ENCODE measurements around the gene CLSTN1. TPM values are rescaled to one million over a fixed set of nuclear protein-coding genes. Genes with fewer than 3 reads are reported as not detected.

Gene CLSTN1
- total RNA-seq, 1 donor from 2014 or later, result 75.4 TPM

GRCh38 chr1:9737057-9737456 is 86.7 kb downstream of the CLSTN1 start:
- no peak for DNase-seq (ENCODE audit: low spot score)
- Histone ChIP-seq H3K4me3 (no peak overlapping the region), H3K4me1 (no peaks in the 10 kb centered on the region), H4K20me1 (ENCODE audit: low read depth) (no peaks in the 10 kb centered on the region), H3K36me3 (peaks cover 5% of the 10 kb centered on the region), H2AFZ (replicated peaks) (no peak overlapping the region), H3K9me3 (ENCODE audit: low read depth) (no peaks in the 10 kb centered on the region), H3K27ac (no peak overlapping the region), H3F3A (ENCODE audit: low read depth) (no peaks in the 10 kb centered on the region), H3K79me2 (ENCODE audit: low read depth) (no peaks in the 10 kb centered on the region), H3K27me3 (no peaks in the 10 kb centered on the region), H3K4me2 (no peak overlapping the region), H3K9ac (no peak overlapping the region)
- Mint-ChIP-seq H3K4me1 (no peaks in the 10 kb centered on the region), H3K27ac (no peak overlapping the region), H3K4me3 (no peak overlapping the region), H3K9me3 (peaks cover 5% of the 10 kb centered on the region), H3K36me3 (peaks cover 48% of the 10 kb centered on the region), H3K27me3 (ENCODE audit: insufficient read depth, low read depth) (peaks cover 2% of the 10 kb centered on the region)
- TF ChIP-seq EZH2 (IDR thresholded peaks at IDR 0.05) (no peak), CTCF (IDR thresholded peaks at IDR 0.05) (no peak), EZH2phosphoT487 (IDR thresholded peaks at IDR 0.05) (no peak)

DNA sequence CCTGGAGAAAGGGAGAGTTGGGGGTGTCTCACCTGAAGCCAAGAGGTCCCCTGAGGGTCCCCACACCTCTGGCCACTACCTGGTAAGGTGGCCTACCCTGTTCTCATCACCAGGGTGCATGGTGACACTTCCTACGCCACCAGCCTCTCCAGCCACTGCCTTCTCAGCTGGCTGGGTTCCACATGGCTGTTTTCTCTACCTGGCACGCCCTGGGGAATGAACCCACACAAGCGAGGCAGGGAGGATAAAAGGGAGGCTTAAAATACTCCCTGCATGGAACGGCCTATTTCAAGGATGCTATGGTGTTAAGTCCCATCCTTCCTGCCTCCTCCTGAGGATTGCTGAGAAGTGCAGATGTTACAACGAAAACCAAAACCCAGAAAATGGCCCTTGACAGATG is 87.5 kb downstream of the CLSTN1 start:
- no peaks in the 10 kb centered on the region for H3K27me3 ChIP-seq
- no peak for DNase-seq (ENCODE audit: low spot score)
- H3K36me3 ChIP-seq, result peaks cover 4% of the 10 kb centered on the region
- H3K9ac ChIP-seq, result no peak overlapping the region
- H3K27ac ChIP-seq, result no peak overlapping the region
- TF ChIP-seq CTCF (IDR thresholded peaks at IDR 0.05), result no peak
- no peak for TF ChIP-seq EZH2 (IDR thresholded peaks at IDR 0.05)
- H3K36me3 Mint-ChIP-seq, result peaks cover 50% of the 10 kb centered on the region
- no peaks in the 10 kb centered on the region for H4K20me1 ChIP-seq (ENCODE audit: low read depth)
- H3K9me3 ChIP-seq (ENCODE audit: low read depth), result no peaks in the 10 kb centered on the region
- peaks cover 3% of the 10 kb centered on the region for H3K27me3 Mint-ChIP-seq (ENCODE audit: insufficient read depth, low read depth)
- H3K4me2 ChIP-seq, result no peak overlapping the region
- no peak overlapping the region for H3K4me3 ChIP-seq
- no peak overlapping the region for H3K4me3 Mint-ChIP-seq
- H3K27ac Mint-ChIP-seq, result no peak overlapping the region
- H3K4me1 Mint-ChIP-seq, result no peaks in the 10 kb centered on the region
- no peaks in the 10 kb centered on the region for H3K4me1 ChIP-seq
- H3K9me3 Mint-ChIP-seq, result peaks cover 5% of the 10 kb centered on the region
- no peaks in the 10 kb centered on the region for H3F3A ChIP-seq (ENCODE audit: low read depth)
- H2AFZ ChIP-seq (replicated peaks), result no peak overlapping the region
- H3K79me2 ChIP-seq (ENCODE audit: low read depth), result no peaks in the 10 kb centered on the region

GRCh38 chr1:9735800-9736199 is 88.0 kb downstream of the CLSTN1 start:
- H3K27ac ChIP-seq, result no peak overlapping the region
- no peak overlapping the region for H3K4me2 ChIP-seq
- H3K27me3 Mint-ChIP-seq (ENCODE audit: insufficient read depth, low read depth), result peaks cover 3% of the 10 kb centered on the region
- TF ChIP-seq CTCF (IDR thresholded peaks at IDR 0.05), result no peak
- no peak for TF ChIP-seq EZH2 (IDR thresholded peaks at IDR 0.05)
- no peak for TF ChIP-seq EZH2phosphoT487 (IDR thresholded peaks at IDR 0.05)
- peaks cover 5% of the 10 kb centered on the region for H3K9me3 Mint-ChIP-seq
- no peaks in the 10 kb centered on the region for H3K4me1 Mint-ChIP-seq
- no peaks in the 10 kb centered on the region for H3K9me3 ChIP-seq (ENCODE audit: low read depth)
- H3K4me3 ChIP-seq, result no peak overlapping the region
- no peaks in the 10 kb centered on the region for H3K79me2 ChIP-seq (ENCODE audit: low read depth)
- DNase-seq (ENCODE audit: low spot score), result no peak
- H4K20me1 ChIP-seq (ENCODE audit: low read depth), result no peaks in the 10 kb centered on the region
- no peaks in the 10 kb centered on the region for H3K4me1 ChIP-seq
- H2AFZ ChIP-seq (replicated peaks), result no peak overlapping the region
- no peaks in the 10 kb centered on the region for H3K27me3 ChIP-seq
- no peaks in the 10 kb centered on the region for H3F3A ChIP-seq (ENCODE audit: low read depth)
- H3K36me3 ChIP-seq, result peaks cover 4% of the 10 kb centered on the region
- H3K9ac ChIP-seq, result no peak overlapping the region
- H3K36me3 Mint-ChIP-seq, result peaks cover 48% of the 10 kb centered on the region
- H3K4me3 Mint-ChIP-seq, result no peak overlapping the region
- H3K27ac Mint-ChIP-seq, result no peak overlapping the region

Measured in neural progenitor cell (in vitro differentiated cells).